Spleen (tissue), 7 donors: ENCODE data around the gene ALKAL2.

Experiments
- POLR2A ChIP-seq, 3 donors: fragments of 450-650 bp; IDR thresholded peaks; one replicate each; pipeline ENCODE4 v1.5.1; 2017; ENCODE audit warnings: antibody characterized with exemption in 3 of 3, mild to moderate bottlenecking in 1 of 3
- POLR2AphosphoS5 ChIP-seq, 3 donors: sonication (generic); formaldehyde crosslinking; IDR thresholded peaks; one replicate each; pipeline ENCODE4 v1.5.1; 2017; ENCODE audit warnings: antibody characterized with exemption in 3 of 3
- TF ChIP-seq, protein P1 (sequence below), 11 experiments: fragments of 200-600 bp in 7 of 11; fragments of 450-650 bp in 4 of 11; sonication (generic) in 4 of 11; IDR thresholded peaks in 8 of 11; conservative IDR thresholded peaks in 3 of 11; 1 replicate in 7 of 11; 2 replicates in 4 of 11; pipeline versions ENCODE4 v1.4.0 to v1.8.0; 2016 to 2021; ENCODE audit warnings: antibody characterized with exemption in 11 of 11, inconsistent platforms in 4 of 11, mild to moderate bottlenecking in 1 of 11
- donor health status: DM: no; HTN: no; CAD: no; lungs with moderate emphysema.
- donor health status: DM: no; HTN: no; CAD: no.
- donor health status: DM: no; HTN: no; CAD: no.

DNA sequence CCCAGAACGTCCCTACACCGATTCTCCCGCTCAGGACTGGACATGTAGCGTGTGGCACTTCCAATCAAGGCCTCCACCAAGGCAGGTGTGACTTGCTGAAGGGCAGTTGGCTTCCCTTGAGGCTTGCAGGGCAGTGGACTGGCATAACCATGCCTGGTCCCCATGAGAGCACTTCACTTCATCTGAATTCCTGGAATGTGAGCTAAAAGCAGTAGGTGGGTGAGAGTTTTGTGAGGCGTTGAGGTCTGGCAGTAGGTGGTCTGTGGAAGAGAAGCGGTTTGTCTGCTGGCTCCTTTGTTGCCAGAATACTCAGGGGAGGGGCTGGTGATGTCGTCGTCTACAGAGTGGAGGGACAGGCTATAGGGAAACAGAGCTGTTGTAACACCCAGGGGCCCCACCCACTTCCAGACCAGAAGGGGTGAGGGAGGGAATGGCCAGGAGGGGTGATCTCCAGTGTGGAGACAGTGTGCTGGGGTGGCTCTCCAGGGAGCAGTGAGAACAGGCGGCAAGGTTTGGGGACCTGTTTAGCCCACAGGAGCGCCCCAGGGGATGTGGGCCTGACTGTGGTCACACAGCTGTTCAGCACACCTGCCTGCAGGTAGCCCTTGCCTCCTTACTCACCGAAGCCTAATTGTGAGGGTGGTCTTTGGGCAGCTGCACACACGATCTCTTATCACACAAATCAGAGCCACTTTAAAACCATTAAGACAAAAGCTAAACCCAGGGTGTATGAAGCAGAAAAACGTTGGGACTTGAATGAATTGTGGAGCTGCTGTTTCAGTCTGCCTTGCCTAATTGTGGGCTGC lies 21.5 kb upstream of the ALKAL2 start:
- no peak for TF ChIP-seq POLR2A (IDR thresholded peaks at IDR 0.05)
- TF ChIP-seq, protein P1, sequence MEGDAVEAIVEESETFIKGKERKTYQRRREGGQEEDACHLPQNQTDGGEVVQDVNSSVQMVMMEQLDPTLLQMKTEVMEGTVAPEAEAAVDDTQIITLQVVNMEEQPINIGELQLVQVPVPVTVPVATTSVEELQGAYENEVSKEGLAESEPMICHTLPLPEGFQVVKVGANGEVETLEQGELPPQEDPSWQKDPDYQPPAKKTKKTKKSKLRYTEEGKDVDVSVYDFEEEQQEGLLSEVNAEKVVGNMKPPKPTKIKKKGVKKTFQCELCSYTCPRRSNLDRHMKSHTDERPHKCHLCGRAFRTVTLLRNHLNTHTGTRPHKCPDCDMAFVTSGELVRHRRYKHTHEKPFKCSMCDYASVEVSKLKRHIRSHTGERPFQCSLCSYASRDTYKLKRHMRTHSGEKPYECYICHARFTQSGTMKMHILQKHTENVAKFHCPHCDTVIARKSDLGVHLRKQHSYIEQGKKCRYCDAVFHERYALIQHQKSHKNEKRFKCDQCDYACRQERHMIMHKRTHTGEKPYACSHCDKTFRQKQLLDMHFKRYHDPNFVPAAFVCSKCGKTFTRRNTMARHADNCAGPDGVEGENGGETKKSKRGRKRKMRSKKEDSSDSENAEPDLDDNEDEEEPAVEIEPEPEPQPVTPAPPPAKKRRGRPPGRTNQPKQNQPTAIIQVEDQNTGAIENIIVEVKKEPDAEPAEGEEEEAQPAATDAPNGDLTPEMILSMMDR (IDR thresholded peaks at IDR 0.05 in 8 of 11, conservative IDR thresholded peaks at IDR 0.05 in 3 of 11), result no peak
- no peak for TF ChIP-seq POLR2AphosphoS5 (IDR thresholded peaks at IDR 0.05)
